KMS-11 (cell line): Measurements from ENCODE around the gene WIZ.
"Not testable (repeated sequence)": the region's sequence is repeated elsewhere in the genome, so short reads cannot be mapped to it uniquely, and the experiment has no call there.

ENCODE experiments used
- H2AFZ ChIP-seq: fragments of 200-600 bp; sonication (generic); 2 replicates; pipeline ENCODE4 v1.6.1; 2016; ENCODE audit warnings: antibody characterized with exemption, mixed run types, low read depth
- H3K27ac ChIP-seq: fragments of 200-600 bp; sonication (generic); 2 replicates; pipeline ENCODE4 v1.6.1; 2016; ENCODE audit warnings: mild to moderate bottlenecking, mixed run types
- H3K27me3 ChIP-seq: fragments of 200-600 bp; sonication (generic); 2 replicates; pipeline ENCODE4 v1.6.1; 2017; ENCODE audit warnings: mild to moderate bottlenecking, low read depth, mixed run types, moderate library complexity; ENCODE audit not compliant: insufficient read depth
- H3K36me3 ChIP-seq: fragments of 200-600 bp; sonication (generic); 2 replicates; pipeline ENCODE4 v1.6.1; 2017; ENCODE audit warnings: mild to moderate bottlenecking, mixed run types; ENCODE audit not compliant: insufficient read depth
- H3K4me1 ChIP-seq: fragments of 200-600 bp; sonication (generic); 2 replicates; pipeline ENCODE4 v1.6.1; 2016; ENCODE audit warnings: mild to moderate bottlenecking, low read depth, mixed run types; ENCODE audit not compliant: poor library complexity, severe bottlenecking
- H3K4me2 ChIP-seq: fragments of 200-600 bp; sonication (generic); 2 replicates; pipeline ENCODE4 v1.7.0; 2016; ENCODE audit warnings: mild to moderate bottlenecking, mixed run types
- H3K4me3 ChIP-seq: fragments of 200-600 bp; sonication (generic); IDR thresholded peaks from 2 replicates; pipeline ENCODE4 v1.6.1; 2017; ENCODE audit warnings: low read depth, low read length, mixed read lengths; ENCODE audit not compliant: insufficient read depth
- H3K79me2 ChIP-seq: fragments of 200-600 bp; sonication (generic); 2 replicates; pipeline ENCODE4 v1.6.1; 2016; ENCODE audit warnings: low read depth, mixed run types; ENCODE audit not compliant: insufficient read depth
- H3K9ac ChIP-seq: fragments of 200-600 bp; sonication (generic); 2 replicates; pipeline ENCODE4 v1.6.1; 2016; ENCODE audit warnings: mild to moderate bottlenecking, mixed run types
- H4K20me1 ChIP-seq: fragments of 200-600 bp; sonication (generic); 2 replicates; pipeline ENCODE4 v1.6.1; 2016; ENCODE audit warnings: mild to moderate bottlenecking, mixed run types; ENCODE audit not compliant: insufficient read depth
- TF ChIP-seq, protein P1 (sequence below): fragments of 200-600 bp; sonication (generic); conservative IDR thresholded peaks from 2 replicates; pipeline ENCODE4 v1.6.1; 2017; ENCODE audit warnings: low read depth, mild to moderate bottlenecking, antibody characterized with exemption, low read length, moderate library complexity, mixed read lengths

WIZ gene

DNA sequence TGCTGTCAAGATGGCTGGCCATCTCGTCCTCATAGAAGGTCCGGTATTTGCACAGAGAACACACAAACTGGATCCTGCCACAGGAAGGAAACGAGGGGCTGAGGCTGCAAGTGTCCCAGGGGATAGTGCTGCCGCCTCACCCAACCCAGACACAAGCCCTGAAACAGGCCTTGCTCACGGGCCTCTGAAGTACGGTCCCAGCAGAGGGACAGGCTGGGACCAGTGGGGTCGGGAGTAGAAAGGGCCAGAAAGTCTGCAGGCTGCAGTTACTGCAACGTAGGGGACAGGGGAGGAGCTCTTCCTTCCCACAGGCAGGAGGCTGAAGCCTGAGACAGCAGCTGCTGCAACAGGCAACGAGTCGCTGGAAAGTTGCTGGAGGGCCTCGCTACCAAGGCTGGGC, 52.0 kb downstream of the WIZ start:
- H3K27ac ChIP-seq, result no peak overlapping the region
- H3K9ac ChIP-seq, result no peak overlapping the region
- H3K4me3 ChIP-seq, result no peak overlapping the region
- H3K4me2 ChIP-seq, result no peak overlapping the region
- peaks cover 12% of the 10 kb centered on the region; the same call in 1 of the 2 replicates for H3K79me2 ChIP-seq
- no peaks in the 10 kb centered on the region for H4K20me1 ChIP-seq
- H3K27me3 ChIP-seq, result no peaks in the 10 kb centered on the region
- H3K4me1 ChIP-seq, result no peaks in the 10 kb centered on the region
- no peaks in the 10 kb centered on the region; the same call in 1 of the 2 replicates for H3K36me3 ChIP-seq
- H2AFZ ChIP-seq, result no peak overlapping the region
- TF ChIP-seq, protein P1, sequence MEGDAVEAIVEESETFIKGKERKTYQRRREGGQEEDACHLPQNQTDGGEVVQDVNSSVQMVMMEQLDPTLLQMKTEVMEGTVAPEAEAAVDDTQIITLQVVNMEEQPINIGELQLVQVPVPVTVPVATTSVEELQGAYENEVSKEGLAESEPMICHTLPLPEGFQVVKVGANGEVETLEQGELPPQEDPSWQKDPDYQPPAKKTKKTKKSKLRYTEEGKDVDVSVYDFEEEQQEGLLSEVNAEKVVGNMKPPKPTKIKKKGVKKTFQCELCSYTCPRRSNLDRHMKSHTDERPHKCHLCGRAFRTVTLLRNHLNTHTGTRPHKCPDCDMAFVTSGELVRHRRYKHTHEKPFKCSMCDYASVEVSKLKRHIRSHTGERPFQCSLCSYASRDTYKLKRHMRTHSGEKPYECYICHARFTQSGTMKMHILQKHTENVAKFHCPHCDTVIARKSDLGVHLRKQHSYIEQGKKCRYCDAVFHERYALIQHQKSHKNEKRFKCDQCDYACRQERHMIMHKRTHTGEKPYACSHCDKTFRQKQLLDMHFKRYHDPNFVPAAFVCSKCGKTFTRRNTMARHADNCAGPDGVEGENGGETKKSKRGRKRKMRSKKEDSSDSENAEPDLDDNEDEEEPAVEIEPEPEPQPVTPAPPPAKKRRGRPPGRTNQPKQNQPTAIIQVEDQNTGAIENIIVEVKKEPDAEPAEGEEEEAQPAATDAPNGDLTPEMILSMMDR, result no peak

DNA sequence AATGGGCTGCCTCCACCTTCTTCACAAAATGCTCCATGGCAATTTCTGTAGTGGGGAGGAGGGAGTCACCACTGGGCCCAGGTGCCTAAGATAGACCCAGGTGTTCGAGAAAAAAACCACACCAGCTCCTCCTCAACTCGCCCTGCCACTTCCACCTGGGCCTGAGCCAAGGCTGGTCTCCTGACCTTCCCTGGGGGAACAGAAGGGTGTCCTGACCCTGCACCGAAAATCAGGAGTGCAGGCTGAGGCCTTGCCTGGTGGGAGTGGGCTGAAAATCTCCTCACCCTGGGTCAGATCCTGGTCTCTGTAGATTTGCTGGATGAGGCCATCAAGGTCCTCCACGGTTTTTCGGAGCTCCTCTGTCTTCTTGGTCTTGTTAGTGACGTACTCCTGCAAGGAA, 52.5 kb downstream of the WIZ start:
- no peak overlapping the region for H3K9ac ChIP-seq
- TF ChIP-seq, protein P1, result no peak
- no peak overlapping the region for H3K4me2 ChIP-seq
- no peaks in the 10 kb centered on the region for H4K20me1 ChIP-seq
- no peak overlapping the region for H3K4me3 ChIP-seq
- no peak overlapping the region for H3K27ac ChIP-seq
- no peak overlapping the region for H2AFZ ChIP-seq
- H3K36me3 ChIP-seq, result no peaks in the 10 kb centered on the region; the same call in 1 of the 2 replicates
- H3K79me2 ChIP-seq, result peaks cover 6% of the 10 kb centered on the region; the same call in 1 of the 2 replicates
- H3K27me3 ChIP-seq, result no peaks in the 10 kb centered on the region
- H3K4me1 ChIP-seq, result no peaks in the 10 kb centered on the region

DNA sequence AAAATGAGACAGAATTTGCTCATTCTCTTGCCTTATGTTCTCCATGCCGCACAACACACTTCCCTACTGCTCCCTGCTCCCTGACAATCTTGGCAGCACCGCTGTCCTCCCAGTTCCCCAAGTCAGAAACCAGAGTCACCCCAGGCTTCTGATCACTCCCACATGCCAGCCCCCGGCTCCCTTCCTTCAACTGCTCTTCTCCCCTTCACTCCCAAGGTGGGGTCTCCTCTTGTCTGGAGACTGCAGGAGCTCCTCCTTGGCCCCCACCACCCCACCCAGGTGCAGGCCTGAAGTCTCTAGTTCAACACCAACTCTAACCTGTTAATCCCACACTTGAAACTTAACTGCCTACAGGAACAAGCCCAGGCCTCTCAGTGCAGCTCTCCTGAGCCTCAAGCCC, 53.3 kb downstream of the WIZ start:
- H3K4me2 ChIP-seq, result no peak overlapping the region
- no peak overlapping the region for H3K4me3 ChIP-seq
- H3K79me2 ChIP-seq, result no peaks in the 10 kb centered on the region
- no peak overlapping the region for H2AFZ ChIP-seq
- H3K9ac ChIP-seq, result no peak overlapping the region
- TF ChIP-seq, protein P1, result no peak
- H3K27me3 ChIP-seq, result no peaks in the 10 kb centered on the region
- no peaks in the 10 kb centered on the region; the same call in 1 of the 2 replicates for H3K36me3 ChIP-seq
- no peaks in the 10 kb centered on the region for H4K20me1 ChIP-seq
- H3K4me1 ChIP-seq, result no peaks in the 10 kb centered on the region
- no peak overlapping the region for H3K27ac ChIP-seq

DNA sequence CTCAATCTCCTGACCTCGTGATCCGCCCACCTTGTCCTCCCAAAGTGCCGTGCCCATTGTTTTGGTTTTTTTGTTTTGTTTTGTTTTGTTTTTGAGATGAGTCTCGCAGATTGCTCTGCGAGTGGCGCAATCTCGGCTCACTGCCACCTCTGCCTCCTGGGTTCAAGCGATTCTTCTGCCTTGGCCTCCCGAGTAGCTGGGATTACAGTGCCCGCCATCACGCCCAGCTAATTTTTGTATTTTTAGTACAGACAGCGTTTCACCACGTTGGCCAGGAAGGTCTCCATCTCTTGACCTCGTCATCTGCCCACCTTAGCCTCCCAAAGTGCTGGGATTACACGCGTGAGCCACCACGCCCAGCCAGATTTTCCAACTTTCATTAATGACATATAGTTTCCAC, 54.5 kb downstream of the WIZ start:
- H3K27ac ChIP-seq, H2AFZ ChIP-seq, H3K9ac ChIP-seq, H3K27me3 ChIP-seq, H3K4me3 ChIP-seq, H4K20me1 ChIP-seq, H3K4me1 ChIP-seq, H3K4me2 ChIP-seq, H3K36me3 ChIP-seq, H3K79me2 ChIP-seq: not testable (repeated sequence)

DNA sequence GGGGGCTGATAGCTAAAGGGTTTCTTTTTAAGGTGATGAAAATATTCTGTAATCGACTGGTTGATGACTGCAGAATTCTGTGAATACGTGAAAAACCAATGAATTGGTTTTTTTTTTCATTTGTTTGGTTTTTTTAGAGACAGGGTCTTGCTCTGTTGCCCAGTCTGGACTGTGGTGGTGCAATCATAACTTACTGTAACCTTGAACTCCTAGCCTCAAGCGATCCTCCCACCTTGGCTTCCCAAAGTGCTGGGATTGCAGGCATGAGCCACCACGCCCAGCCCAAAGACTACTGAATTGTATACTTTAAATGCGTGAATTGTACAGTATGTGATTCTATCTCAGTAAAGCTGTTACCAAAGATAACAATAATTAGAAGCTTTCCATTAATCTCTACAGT, 55.3 kb downstream of the WIZ start:
- Histone ChIP-seq H3K9ac (no peak overlapping the region), H3K4me3 (no peak overlapping the region), H3K27ac (no peak overlapping the region), H2AFZ (no peak overlapping the region), H4K20me1 (no peaks in the 10 kb centered on the region), H3K27me3 (no peaks in the 10 kb centered on the region), H3K4me1 (no peaks in the 10 kb centered on the region), H3K4me2 (no peak overlapping the region), H3K79me2 (no peaks in the 10 kb centered on the region; the same call in 1 of the 2 replicates), H3K36me3 (no peaks in the 10 kb centered on the region; the same call in 1 of the 2 replicates)
- TF ChIP-seq, protein P1, result no peak
